ENCODE results near the gene FAM184A. TPM values are rescaled to one million over a fixed set of nuclear protein-coding genes. Genes with fewer than 3 reads are reported as not detected.
"Not testable (repeated sequence)": the region's sequence is repeated elsewhere in the genome, so short reads cannot be mapped to it uniquely, and the experiment has no call there.

FAM184A gene
- total RNA-seq, 1 donor from 2014 or later: 134 TPM

DNA sequence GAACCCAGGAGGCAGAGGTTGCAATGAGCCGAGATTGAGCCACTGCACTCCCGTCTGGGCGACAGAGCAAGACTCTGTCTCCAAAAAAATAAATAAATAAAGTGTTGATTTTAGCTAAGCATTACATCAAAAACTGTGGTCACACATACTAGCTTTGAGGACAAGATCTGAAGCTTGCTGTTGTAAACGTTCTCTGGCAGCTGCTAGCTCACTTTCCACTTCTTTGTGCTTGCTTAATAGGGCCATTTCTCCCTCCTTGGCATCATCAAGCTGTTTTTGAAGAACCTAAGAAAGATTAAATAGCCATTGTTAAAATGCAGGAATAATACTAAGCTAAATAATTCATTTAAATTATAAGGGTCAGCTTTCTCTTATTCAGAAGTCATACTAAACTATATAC, 55.7 kb downstream of the FAM184A start:
- Mint-ChIP-seq H3K9me3 (ENCODE audit: unreplicated experiment) (no peaks in the 10 kb centered on the region), H3K4me1 (ENCODE audit: unreplicated experiment) (peaks cover 53% of the 10 kb centered on the region), H3K4me3 (ENCODE audit: unreplicated experiment) (peak overlapping the region; percentile 94), H3K36me3 (ENCODE audit: low read depth, unreplicated experiment) (peaks cover 12% of the 10 kb centered on the region), H3K27me3 (ENCODE audit: unreplicated experiment) (peaks cover 1% of the 10 kb centered on the region), H3K27ac (ENCODE audit: unreplicated experiment) (peak overlapping the region; percentile 32)
- TF ChIP-seq, protein P1, sequence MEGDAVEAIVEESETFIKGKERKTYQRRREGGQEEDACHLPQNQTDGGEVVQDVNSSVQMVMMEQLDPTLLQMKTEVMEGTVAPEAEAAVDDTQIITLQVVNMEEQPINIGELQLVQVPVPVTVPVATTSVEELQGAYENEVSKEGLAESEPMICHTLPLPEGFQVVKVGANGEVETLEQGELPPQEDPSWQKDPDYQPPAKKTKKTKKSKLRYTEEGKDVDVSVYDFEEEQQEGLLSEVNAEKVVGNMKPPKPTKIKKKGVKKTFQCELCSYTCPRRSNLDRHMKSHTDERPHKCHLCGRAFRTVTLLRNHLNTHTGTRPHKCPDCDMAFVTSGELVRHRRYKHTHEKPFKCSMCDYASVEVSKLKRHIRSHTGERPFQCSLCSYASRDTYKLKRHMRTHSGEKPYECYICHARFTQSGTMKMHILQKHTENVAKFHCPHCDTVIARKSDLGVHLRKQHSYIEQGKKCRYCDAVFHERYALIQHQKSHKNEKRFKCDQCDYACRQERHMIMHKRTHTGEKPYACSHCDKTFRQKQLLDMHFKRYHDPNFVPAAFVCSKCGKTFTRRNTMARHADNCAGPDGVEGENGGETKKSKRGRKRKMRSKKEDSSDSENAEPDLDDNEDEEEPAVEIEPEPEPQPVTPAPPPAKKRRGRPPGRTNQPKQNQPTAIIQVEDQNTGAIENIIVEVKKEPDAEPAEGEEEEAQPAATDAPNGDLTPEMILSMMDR (IDR thresholded peaks at IDR 0.05; ENCODE audit: unreplicated experiment): no peak
- no peak for DNase-seq (ENCODE audit: low spot score)

DNA sequence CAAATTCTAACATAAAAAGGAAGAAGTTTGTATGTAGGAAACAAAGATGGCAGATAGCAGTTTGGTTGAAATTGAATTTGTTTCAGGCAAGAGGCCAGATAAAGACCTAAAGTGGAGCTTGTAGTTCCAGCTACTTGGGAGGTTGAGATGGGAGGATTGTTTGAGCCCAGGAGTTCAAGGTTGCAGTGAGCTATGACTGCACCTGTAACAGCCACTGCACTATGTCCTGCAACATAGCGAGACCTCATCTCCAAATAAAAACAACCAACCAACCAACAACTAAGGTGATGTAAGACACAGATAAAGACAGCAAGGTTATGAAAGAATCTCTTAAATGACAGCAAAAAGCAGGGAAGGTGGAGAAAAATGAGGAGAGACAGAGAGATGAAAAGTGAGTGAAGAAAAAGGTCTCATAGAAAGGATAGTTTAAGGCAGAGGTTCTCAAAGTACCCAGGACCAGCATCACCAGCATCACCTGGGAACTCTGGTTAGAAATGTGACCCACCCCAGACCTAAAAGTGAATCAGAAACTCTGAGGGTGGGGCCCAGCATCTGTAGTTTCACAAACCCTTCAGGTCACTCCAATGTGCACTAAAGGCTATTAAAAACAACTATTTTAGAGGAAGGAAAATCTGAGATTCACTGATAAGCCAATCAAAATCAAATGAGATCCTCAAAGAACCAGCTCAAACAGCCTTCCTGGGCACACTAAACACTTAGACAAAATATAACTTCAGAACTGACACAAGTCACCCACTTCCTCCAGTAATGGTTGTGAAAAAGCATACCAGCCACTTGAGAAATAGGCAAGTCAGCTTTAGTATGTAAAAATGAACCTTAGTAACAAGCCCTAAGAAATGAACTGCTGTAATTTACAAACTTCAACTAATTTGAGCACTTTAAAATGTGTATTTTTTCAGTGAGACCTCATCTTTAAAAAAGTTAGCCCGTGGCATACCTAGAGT, 57.6 kb downstream of the FAM184A start:
- Mint-ChIP-seq H3K27me3 (ENCODE audit: unreplicated experiment) (peaks cover 1% of the 10 kb centered on the region), H3K27ac (ENCODE audit: unreplicated experiment) (no peak overlapping the region), H3K4me3 (ENCODE audit: unreplicated experiment) (peak overlapping the region; percentile 86), H3K9me3 (ENCODE audit: unreplicated experiment) (no peaks in the 10 kb centered on the region), H3K4me1 (ENCODE audit: unreplicated experiment) (peaks cover 36% of the 10 kb centered on the region), H3K36me3 (ENCODE audit: low read depth, unreplicated experiment) (peaks cover 23% of the 10 kb centered on the region)
- DNase-seq (ENCODE audit: low spot score): no peak
- TF ChIP-seq, protein P1 (IDR thresholded peaks at IDR 0.05; ENCODE audit: unreplicated experiment): no peak

DNA sequence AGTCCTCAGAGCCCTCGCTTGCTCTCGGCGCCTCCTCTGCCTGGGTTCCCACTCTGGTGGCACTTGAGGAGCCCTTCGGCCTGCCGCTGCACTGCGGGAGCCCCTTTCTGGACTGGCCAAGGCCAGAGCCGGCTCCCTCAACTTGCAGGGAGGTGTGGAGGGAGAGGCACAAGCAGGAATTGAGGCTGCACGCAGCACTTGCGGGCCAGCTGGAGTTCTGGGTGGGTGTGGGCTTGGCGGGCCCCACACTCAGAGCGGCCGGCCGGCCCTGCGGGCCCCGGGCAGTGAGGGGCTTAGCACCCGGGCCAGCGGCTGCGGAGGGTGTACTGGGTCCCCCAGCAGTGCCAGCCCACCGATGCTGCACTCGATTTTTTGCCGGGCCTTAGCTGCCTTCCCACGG, 63.3 kb downstream of the FAM184A start:
- H3K9me3 Mint-ChIP-seq (ENCODE audit: unreplicated experiment); DNase-seq (ENCODE audit: low spot score); H3K4me3 Mint-ChIP-seq (ENCODE audit: unreplicated experiment); H3K27me3 Mint-ChIP-seq (ENCODE audit: unreplicated experiment); H3K27ac Mint-ChIP-seq (ENCODE audit: unreplicated experiment): not testable (repeated sequence)
- Mint-ChIP-seq H3K36me3 (ENCODE audit: low read depth, unreplicated experiment) (peaks cover 60% of the 10 kb centered on the region), H3K4me1 (ENCODE audit: unreplicated experiment) (peaks cover 11% of the 10 kb centered on the region)

DNA sequence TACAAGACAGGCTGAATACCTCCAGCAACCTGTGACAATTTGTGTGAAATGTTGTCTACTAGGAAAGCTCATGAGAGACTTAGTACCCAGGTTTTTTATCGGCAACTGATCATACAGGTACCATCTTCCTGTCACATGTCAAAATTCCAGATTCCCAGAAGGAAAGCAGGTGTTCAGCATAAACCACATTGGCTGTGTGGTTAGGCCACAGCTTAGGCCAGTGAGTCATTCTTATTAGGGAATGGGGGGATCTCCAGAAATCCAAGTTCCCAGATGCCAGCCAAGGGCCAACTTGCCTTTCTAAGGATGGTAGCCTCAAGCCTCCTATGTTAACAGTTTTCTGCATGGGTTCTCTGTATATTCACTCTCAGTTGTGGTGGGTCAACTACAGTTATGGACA, 65.9 kb downstream of the FAM184A start:
- Mint-ChIP-seq H3K27me3 (ENCODE audit: unreplicated experiment) (peaks cover 3% of the 10 kb centered on the region), H3K9me3 (ENCODE audit: unreplicated experiment) (no peaks in the 10 kb centered on the region), H3K36me3 (ENCODE audit: low read depth, unreplicated experiment) (peaks cover 74% of the 10 kb centered on the region), H3K4me1 (ENCODE audit: unreplicated experiment) (peaks cover 6% of the 10 kb centered on the region), H3K4me3 (ENCODE audit: unreplicated experiment) (no peak overlapping the region), H3K27ac (ENCODE audit: unreplicated experiment) (no peak overlapping the region)
- no peak for DNase-seq (ENCODE audit: low spot score)
- TF ChIP-seq, protein P1 (IDR thresholded peaks at IDR 0.05; ENCODE audit: unreplicated experiment): no peak

DNA sequence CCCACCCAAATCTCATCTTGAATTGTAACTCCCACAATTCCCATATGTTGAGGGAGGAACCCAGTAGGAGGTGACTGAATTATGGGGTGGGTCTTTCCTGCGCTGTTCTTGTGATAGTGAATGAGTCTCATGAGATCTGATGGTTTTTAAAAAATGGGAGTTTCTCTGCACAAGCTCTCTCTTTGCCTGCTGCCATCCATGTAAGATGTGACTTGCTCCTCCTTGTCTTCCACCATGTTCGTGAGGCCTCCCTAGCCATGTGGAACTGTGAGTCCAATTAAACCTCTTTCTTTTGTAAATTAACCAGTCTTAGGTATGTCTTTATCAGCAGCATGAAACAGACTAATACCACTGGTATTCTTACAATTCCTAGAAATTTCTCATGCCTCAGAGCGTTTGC, 69.2 kb downstream of the FAM184A start:
- H3K27ac Mint-ChIP-seq (ENCODE audit: unreplicated experiment): peak overlapping the region; percentile 22

DNA sequence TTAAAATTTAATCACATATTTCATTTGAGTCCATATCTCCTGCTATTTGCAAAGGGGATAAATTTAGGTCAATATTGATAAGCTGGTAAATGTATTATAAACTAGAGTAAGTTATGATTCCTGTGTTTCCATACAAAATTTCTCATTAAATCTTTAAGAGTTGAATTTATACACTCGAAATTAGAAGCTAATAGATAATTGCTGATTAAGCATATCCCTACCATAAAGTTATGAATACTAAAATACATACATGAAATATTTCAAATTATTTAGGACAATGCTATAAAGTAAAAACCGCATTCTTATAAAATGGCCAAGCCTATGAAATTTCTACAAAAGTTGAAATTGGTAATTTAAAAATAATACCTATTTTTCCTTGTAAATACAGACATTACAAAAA, 71.5 kb downstream of the FAM184A start:
- Mint-ChIP-seq H3K27me3 (ENCODE audit: unreplicated experiment) (peaks cover 2% of the 10 kb centered on the region), H3K4me1 (ENCODE audit: unreplicated experiment) (no peaks in the 10 kb centered on the region), H3K36me3 (ENCODE audit: low read depth, unreplicated experiment) (peaks cover 43% of the 10 kb centered on the region), H3K27ac (ENCODE audit: unreplicated experiment) (no peak overlapping the region), H3K4me3 (ENCODE audit: unreplicated experiment) (no peak overlapping the region), H3K9me3 (ENCODE audit: unreplicated experiment) (no peaks in the 10 kb centered on the region)
- TF ChIP-seq, protein P1 (IDR thresholded peaks at IDR 0.05; ENCODE audit: unreplicated experiment): no peak
- DNase-seq (ENCODE audit: low spot score): no peak

More for the DNA sequence above, 69.2 kb downstream of the FAM184A start:
- H3K36me3 Mint-ChIP-seq (ENCODE audit: low read depth, unreplicated experiment): peaks cover 54% of the 10 kb centered on the region
- H3K27me3 Mint-ChIP-seq (ENCODE audit: unreplicated experiment); H3K4me3 Mint-ChIP-seq (ENCODE audit: unreplicated experiment); H3K4me1 Mint-ChIP-seq (ENCODE audit: unreplicated experiment); H3K9me3 Mint-ChIP-seq (ENCODE audit: unreplicated experiment); DNase-seq (ENCODE audit: low spot score): not testable (repeated sequence)
